Measurements from ENCODE around the gene NUDT6.

The NUDT6 gene

GRCh38 chr4:122914292-122914904 lies 8.0 kb downstream of the NUDT6 start:
- DNase-seq (ENCODE audit: low read depth in 2 of 2): no peak

DNA sequence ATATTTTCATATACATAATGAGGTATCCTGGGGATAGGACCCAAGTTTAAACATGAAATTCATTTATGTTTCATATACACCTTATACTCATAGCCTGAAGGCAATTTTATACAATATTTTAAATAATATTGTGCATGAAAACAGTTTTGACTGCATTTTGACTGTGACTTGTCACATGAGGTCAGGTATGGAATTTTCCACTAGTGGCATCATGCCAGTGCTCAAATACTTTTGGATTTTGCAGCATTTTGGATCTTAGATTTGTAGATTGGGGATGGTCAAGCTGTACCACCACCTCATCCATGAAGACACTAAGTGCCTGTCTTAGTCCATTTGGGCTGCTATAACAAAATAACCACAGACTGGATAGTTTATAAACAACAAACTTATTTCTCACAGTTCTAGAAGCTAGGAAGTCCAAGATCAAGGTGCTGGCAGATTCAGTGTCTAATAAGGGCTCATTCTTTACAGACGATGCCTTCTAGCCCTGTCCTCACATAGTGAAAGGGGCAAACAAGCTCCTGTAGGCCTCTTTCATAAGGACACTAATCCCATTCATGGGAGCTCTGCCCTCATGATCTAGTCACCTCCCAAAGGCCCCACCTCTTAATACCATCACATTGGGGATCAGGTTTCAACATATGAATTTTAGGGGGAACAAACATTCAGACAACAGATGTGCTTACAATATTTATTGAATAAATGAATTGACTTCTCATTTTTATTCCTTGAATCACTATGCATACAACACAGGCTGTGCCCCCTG lies 9.4 kb downstream of the NUDT6 start:
- DNase-seq (ENCODE audit: low read depth in 2 of 2): no peak

DNA sequence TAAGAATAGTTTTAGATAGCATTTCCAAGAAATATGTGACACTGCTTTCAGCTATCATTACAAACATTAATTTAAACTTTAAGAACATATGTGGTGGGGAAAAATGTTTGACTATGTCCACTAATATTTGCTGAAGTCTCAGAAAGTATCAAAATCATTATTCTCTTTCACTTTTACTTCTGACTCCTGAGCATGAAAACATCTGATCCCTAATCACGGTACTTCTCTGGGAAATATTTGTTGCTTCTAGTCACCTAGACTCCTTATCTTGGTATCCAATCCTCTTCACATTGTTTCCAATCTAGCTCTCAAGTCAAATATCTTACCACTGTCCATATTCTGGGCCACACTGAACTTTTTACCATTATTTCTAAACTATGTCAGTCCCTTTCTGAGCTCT lies 10.8 kb downstream of the NUDT6 start:
- DNase-seq (ENCODE audit: low read depth in 2 of 2): no peak

GRCh38 chr4:122909683-122910082 lies 12.7 kb downstream of the NUDT6 start:
- DNase-seq (ENCODE audit: low read depth in 2 of 2): no peak

- no peak for DNase-seq (ENCODE audit: low read depth in 2 of 2)
Measured at GRCh38 chr4:122908223-122908622, 14.2 kb downstream of the NUDT6 start.

DNA sequence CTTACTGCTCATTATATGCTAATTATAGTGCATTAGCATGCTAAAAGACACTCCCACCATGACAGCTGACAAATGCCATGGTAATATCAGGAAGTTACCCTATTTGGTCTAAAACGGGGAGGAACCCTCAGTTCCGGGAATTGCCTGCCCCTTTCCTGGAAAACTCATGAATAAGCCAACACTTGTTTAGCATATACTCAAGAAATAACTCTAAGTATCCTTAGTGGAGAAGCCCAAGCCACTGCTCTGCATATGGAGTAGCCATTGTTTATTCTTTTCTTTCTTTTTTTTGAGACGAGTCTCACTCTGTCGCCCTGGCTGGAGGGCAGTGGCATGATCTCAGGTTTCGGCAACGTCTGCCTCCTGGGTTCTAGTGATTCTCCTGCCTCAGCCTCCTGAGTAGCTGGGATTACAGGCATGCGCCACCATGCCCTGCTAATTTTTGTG lies 15.5 kb downstream of the NUDT6 start:
- DNase-seq (ENCODE audit: low read depth in 2 of 2): no peak

- no peak for DNase-seq (ENCODE audit: low read depth in 2 of 2)
Measured at GRCh38 chr4:122903766-122904288, 18.6 kb downstream of the NUDT6 start.

DNA sequence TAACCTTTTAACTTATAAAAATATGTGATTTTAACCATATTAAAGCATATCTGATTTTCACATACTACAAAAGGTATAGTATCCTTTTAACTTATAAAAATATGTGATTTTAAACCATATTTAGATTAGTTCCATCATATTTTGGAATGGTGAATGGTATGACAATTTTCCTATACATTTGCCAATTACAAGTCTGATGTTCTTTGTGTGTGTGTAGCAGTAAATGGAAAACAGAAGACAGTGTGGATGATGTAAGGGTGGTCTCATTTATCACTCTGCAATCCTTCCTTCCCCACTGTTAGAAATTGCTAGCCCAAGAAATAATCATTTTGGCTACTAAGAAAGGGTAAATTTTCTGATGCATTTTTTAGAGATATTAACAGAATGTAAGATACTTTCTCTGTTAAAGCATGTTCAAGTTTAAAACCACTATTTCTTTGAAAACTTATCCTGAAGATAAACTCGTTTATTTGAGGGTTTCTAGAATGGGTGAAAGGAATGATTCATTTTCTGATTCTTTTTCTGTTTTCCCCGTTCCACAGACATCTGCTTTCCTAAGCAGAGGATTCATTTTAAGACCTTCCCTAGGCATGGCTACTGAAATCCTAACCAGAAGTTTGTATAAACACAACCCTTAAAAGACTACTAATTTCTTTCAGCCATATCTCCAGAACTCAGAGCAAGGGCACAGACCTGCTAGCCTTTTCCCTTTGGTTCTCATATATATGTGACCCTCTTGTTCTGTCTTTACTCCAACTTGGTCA lies 21.0 kb downstream of the NUDT6 start:
- no peak for DNase-seq (ENCODE audit: low read depth in 2 of 2)

DNA sequence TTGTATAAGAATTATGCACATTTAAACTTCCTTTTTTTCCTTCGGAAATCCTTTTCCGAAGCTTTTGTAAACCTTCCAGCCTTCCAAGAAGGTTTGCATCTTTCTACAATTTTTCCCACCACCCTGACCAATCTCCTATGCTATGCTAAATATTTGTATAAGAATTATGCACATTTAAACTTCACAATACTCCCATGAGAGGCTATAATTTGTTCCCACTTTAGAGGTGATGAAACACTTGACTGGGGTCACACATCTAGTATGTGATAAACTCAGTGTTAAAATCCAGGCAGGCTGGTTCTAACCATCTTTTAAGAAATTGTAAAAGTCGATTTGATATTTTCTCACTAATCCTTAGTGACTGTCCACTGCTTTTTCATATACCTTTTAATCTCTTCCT lies 22.1 kb downstream of the NUDT6 start:
- DNase-seq (ENCODE audit: low read depth in 2 of 2): no peak

DNA sequence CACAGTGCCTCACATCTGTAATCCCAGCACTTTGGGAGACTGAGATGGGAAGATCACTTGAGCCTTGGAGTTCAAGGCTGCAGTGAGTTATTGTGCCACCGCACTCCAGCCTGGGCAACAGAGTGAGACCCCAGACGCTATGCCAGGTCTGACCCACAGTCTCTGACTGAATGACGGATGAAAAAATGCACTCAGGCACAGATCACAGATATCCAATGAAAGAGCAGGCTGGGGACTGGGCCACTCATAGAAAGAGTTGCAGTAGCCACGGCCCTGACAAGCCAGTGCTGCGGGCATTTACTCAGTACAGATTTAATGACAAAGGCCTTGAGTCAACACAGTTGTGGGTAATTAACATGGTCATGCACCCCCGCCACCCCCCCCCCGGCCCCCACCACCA lies 22.7 kb downstream of the NUDT6 start:
- no peak for DNase-seq (ENCODE audit: low read depth in 2 of 2)

GRCh38 chr4:122898370-122899150 lies 23.8 kb downstream of the NUDT6 start:
- no peak for DNase-seq (ENCODE audit: low read depth in 2 of 2)

DNA sequence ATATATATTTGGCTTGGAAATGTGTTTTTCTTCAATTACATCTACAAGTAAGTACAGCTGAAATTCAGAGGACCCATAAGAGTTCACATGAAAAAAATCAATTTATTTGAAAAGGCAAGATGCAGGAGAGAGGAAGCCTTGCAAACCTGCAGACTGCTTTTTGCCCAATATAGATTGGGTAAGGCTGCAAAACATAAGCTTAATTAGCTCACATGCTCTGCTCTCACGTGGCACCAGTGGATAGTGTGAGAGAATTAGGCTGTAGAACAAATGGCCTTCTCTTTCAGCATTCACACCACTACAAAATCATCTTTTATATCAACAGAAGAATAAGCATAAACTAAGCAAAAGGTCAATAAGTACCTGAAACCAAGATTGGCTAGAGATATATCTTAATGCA lies 26.1 kb downstream of the NUDT6 start:
- no peak for DNase-seq (ENCODE audit: low read depth in 2 of 2)

GRCh38 chr4:122895336-122895995 lies 26.9 kb downstream of the NUDT6 start:
- no peak for DNase-seq (ENCODE audit: low read depth in 2 of 2)

DNA sequence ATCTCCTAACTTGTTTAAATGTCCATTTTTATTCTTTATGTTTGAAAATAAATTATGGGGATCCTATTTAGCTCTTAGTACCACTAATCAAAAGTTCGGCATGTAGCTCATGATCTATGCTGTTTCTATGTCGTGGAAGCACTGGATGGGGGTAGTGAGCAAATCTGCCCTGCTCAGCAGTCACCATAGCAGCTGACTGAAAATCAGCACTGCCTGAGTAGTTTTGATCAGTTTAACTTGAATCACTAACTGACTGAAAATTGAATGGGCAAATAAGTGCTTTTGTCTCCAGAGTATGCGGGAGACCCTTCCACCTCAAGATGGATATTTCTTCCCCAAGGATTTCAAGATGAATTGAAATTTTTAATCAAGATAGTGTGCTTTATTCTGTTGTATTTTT lies 27.6 kb downstream of the NUDT6 start:
- no peak for DNase-seq (ENCODE audit: low read depth in 2 of 2)

GRCh38 chr4:122890147-122890795 lies 32.1 kb downstream of the NUDT6 start:
- DNase-seq (ENCODE audit: low read depth in 2 of 2): no peak

- DNase-seq (ENCODE audit: low read depth in 2 of 2): no peak
Measured at GRCh38 chr4:122889726-122890125, 32.7 kb downstream of the NUDT6 start.

DNA sequence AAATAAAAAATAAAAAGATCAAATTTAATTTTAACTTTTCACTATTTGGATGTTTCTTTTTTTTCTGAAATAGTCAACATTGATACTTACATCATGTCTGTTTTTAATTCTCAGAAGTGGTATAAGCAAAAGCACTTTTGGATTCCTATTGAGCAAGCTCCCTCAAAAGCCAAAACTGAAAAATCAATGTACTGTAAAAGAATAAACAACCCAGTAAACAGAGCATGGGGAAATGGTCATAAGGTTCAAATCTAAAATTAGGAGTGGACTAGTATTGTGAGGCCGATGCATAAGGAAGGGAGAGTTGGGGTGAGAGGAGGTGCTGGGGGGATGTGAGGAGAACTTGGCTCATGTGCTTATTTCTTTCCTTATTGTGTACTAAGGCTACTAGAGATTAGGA lies 37.9 kb downstream of the NUDT6 start:
- DNase-seq (ENCODE audit: low read depth in 2 of 2): no peak

- no peak for DNase-seq (ENCODE audit: low read depth in 2 of 2)
Measured at GRCh38 chr4:122882857-122883735, 39.3 kb downstream of the NUDT6 start.

- DNase-seq (ENCODE audit: low read depth in 2 of 2): no peak
Measured at GRCh38 chr4:122879001-122879400, 43.4 kb downstream of the NUDT6 start.

DNA sequence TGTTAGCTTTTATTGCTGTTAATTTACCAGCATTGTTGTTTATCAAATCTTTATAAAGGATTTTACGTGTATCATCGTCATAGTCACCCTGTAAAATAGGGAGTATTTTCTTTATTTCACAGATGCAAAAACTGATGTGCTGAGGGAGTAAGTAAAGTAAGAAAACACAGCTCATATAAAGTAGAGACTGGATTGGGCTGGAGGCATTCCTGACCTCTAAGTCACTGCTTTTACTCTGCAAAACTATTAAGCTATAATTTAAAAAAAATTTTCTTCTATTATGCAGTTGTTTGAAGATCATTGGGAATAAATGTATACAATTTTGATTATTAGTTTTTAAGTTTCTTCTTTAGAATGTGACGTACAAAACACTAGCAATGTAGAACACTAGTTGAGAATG lies 45.9 kb downstream of the NUDT6 start:
- no peak for DNase-seq (ENCODE audit: low read depth in 2 of 2)
